C4-2B (cell line): ENCODE measurements around the gene LYSET.
A peak's percentile ranks its signal among the peaks of the same experiment; 100 is the strongest.

Source experiments
- H3K27ac ChIP-seq: fragments of 450-650 bp; 2 replicates; pipeline ENCODE4 v1.5.1; 2017
- ZFX ChIP-seq: fragments of 450-650 bp; IDR thresholded peaks from 2 replicates; pipeline ENCODE4 v1.6.1; 2017
- TF ChIP-seq, protein P1 (sequence below): fragments of 450-650 bp; conservative IDR thresholded peaks from 2 replicates; pipeline ENCODE4 v1.5.1; 2017; ENCODE audit warnings: mild to moderate bottlenecking

The LYSET gene

DNA sequence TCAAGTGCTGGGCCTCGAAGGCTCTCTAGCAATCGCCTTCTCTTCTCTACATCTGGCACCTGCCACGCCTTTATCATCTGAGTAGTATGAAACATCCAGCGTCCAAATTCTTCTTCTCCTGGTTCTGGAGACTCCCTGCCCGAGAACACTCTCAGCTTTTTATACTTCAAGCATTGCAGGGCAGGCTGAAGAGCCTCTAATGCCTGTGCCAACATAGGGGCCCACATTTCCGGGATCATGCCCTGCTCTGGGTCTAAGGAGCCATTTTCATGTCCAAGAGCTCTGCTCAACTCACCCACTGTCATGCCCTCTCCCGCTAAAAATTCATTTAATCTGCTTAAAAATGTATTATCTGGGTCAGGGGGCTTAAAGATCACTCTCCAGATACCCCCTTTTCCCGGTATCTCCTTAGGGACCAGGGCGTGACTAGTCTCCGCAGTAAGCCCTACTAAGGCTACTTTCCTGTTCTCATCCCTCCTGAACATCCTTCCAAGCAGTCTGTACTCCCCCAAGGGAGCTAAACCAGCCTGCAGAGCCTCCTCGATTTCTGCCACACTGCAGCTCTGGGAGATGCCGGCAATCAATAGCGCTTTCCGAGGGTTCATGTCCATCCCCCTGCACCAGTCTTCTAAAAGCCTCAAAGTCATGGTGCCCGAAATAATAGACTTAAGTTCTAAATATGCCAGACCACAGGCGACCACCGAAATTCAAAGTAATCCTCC lies 1.4 kb upstream of the LYSET start:
- TF ChIP-seq, protein P1, sequence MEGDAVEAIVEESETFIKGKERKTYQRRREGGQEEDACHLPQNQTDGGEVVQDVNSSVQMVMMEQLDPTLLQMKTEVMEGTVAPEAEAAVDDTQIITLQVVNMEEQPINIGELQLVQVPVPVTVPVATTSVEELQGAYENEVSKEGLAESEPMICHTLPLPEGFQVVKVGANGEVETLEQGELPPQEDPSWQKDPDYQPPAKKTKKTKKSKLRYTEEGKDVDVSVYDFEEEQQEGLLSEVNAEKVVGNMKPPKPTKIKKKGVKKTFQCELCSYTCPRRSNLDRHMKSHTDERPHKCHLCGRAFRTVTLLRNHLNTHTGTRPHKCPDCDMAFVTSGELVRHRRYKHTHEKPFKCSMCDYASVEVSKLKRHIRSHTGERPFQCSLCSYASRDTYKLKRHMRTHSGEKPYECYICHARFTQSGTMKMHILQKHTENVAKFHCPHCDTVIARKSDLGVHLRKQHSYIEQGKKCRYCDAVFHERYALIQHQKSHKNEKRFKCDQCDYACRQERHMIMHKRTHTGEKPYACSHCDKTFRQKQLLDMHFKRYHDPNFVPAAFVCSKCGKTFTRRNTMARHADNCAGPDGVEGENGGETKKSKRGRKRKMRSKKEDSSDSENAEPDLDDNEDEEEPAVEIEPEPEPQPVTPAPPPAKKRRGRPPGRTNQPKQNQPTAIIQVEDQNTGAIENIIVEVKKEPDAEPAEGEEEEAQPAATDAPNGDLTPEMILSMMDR = no peak
- TF ChIP-seq ZFX = no peak
- peak overlapping the region; percentile 95 for H3K27ac ChIP-seq

DNA sequence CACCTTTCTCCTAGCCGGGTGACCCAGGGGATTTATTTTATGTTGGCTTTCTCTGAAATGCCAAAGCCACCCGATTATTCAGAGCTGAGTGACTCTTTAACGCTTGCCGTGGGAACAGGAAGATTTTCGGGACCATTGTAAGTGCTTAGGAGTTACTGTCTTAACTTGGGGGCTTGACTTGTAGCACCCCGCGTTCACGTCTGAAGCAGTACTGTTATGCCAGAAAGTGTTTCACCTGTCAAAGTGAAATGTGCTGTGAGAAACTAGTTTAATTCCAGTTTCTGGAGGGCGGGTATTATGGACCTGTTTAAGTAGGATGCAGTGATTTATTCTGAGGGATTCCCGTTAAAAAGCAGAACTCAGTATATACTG lies 218 bp downstream of the LYSET start:
- H3K27ac ChIP-seq = peak overlapping the region; percentile 95
- TF ChIP-seq, protein P1 = no peak
- TF ChIP-seq ZFX = no peak

DNA sequence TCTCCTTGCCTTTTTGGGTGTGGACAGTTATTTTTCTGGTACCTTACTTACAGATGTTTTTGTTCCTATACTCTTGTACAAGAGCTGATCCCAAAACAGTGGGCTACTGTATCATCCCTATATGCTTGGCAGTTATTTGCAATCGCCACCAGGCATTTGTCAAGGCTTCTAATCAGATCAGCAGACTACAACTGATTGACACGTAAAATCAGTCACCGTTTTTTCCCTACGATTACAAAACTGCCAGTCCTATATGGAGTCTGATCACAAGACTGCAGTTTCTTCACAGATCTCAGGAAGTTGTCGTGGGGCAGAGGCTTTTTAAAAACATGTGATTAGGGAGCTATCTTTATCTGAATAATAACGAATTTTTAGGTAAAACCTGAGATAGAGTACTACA lies 1.3 kb downstream of the LYSET start:
- H3K27ac ChIP-seq = peak overlapping the region; percentile 95; the same call in 1 of the 2 replicates
- no peak for TF ChIP-seq ZFX
- TF ChIP-seq, protein P1 = no peak

DNA sequence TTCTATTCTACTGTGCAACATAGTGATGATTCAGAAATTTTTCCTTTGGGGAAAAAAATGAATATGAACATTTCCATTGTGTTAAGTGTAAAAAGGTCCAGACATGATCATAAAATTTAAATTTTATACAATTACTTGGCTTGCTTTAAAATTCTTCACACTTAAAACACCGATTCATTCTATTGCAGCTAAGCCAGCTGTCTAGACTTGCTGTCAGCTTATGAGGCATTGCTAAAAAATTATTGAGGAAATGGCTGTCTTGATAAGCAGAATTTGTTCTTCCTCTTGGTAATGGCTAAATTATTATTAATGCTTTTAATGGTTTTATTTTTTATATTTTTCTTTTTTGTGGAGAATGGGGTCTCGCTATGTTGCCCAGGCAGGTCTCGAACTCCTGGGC lies 1.8 kb downstream of the LYSET start:
- no peak overlapping the region for H3K27ac ChIP-seq
- TF ChIP-seq ZFX = no peak
- TF ChIP-seq, protein P1 = no peak

DNA sequence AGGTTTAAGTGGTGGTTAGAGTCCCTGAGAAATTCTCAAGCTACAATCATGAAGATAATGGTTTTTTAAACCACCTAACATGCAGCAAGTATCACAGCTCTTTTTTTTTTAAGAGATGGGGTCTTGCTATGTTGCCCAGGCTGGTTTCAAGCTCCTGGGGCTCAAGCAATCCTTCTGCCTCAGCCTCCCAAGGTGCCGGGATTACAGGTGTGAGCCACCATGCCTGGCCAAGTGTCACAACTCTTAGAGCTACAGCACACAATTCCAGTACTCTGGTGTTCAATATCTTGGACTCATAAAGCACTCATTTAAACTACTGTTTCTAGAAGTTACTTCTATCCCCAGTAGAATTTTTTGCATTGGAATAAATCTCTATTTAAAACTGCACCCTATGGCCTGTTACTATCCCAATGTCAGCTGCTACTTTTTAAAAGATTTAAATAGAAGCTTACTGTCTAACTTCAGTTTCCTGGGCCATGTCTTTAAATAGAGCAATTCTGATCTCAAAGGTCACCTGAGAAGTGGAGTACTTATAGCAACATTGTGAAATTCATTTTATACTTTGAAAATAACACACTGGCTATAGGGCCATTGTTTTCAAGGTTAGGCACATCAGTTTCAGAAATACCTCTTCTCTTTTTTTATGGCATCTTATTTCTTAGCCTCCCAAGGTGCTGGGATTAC lies 10.3 kb downstream of the LYSET start:
- TF ChIP-seq, protein P1 = no peak
- no peak for TF ChIP-seq ZFX
- H3K27ac ChIP-seq = no peak overlapping the region

DNA sequence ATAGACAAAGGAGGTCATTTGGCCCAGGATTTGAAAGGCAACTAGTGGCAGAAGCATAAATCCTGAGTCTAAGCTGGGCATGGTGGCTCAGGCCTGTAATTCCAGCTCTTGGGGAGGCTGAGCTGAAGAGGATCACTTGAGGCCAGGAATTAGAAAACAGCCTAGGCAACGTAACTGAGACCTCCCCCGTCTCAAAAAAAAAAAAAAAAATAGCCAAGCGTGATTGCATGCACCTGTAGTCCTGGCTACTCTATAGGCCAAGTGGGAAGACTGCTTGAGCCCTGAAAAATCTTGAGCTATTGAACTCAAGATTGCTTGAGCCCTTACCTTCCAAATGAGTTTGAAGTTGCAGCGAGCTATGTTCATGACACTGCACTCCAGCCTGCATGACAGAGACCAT lies 13.9 kb downstream of the LYSET start:
- no peak overlapping the region for H3K27ac ChIP-seq
- TF ChIP-seq, protein P1 = no peak
- TF ChIP-seq ZFX = no peak

DNA sequence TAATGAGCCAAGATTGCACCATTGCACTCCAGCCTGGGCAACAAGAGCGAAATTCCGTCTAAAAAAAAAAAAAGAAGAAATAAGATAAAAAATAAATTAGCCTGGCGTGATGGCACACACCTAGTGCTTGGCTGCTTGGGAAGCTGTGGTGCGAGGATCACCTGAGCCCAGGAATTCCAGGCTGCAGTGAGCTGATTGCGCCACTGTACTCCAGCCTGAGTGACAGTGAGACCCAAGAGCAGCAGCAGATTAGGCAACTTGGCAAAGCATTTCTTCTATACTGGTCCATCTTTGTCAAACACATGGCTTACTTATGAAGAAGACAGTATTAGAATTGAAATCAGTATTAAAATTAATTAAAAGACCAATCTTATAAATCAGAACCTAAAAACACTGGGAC lies 15.4 kb downstream of the LYSET start:
- TF ChIP-seq ZFX = no peak
- TF ChIP-seq, protein P1 = no peak
- H3K27ac ChIP-seq = no peak overlapping the region
